ENCODE data around the gene GALM. TPM values are rescaled to one million over a fixed set of nuclear protein-coding genes. Genes with fewer than 3 reads are reported as not detected.

Gene GALM
- total and polyA plus RNA-seq, 2 of the 8 experiments (the other 6 are each of a cell fraction or from before 2014, with no cell fraction given) = 9.9 to 13.1 TPM

DNA sequence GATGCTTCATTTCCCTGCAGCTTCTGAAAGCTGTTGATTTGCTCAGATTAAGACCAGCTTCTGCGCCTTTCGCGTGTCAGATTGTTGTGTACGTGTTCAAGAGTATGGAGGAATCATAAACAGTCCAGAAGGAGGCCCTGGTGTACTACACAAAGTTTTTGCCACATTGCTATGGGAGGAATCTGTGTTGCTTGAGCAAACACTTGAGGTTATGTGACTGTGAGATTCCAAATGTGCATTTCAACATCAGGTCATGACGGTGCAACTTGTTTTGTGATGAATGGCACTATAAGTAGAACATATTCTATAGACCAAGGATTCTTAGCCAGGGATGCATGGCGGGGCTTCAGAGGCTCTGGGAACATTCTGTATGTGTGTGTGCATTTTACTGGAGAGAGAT is 50.3 kb downstream of the GALM start:
- no peak for TF ChIP-seq EP300 (IDR thresholded peaks at IDR 0.05; ENCODE audit: borderline replicate concordance in 1 of 2, low read depth in 2 of 2, low read length in 2 of 2)
- no peak for TF ChIP-seq SIRT6 (IDR thresholded peaks at IDR 0.05; ENCODE audit: low read length)
- TF ChIP-seq RNF2 (IDR thresholded peaks at IDR 0.05; ENCODE audit: borderline replicate concordance, low read depth, low read length, missing control alignments, poor library complexity, severe bottlenecking) = no peak
- TF ChIP-seq NRF1 (IDR thresholded peaks at IDR 0.05; ENCODE audit: low read depth, low read length) = no peak
- TF ChIP-seq KDM1A (IDR thresholded peaks at IDR 0.05; ENCODE audit: borderline replicate concordance, low read length) = no peak
- no peak for TF ChIP-seq SAP30 (IDR thresholded peaks at IDR 0.05; ENCODE audit: insufficient read depth, insufficient replicate concordance, low read length)
- no peak for TF ChIP-seq TBP (IDR thresholded peaks at IDR 0.05; ENCODE audit: low read depth, low read length)
- no peak overlapping the region for H2BK120ac ChIP-seq (replicated peaks; ENCODE audit: low read depth, low read length)
- H2BK12ac ChIP-seq (ENCODE audit: low read depth, low read length) = no peak overlapping the region
- no peak overlapping the region for H3K23ac ChIP-seq (ENCODE audit: insufficient read length)
- H4K91ac ChIP-seq (replicated peaks; ENCODE audit: insufficient read length, low read length) = no peak overlapping the region
- no peak for FAIRE-seq
- no peak overlapping the region for H3K18ac ChIP-seq (ENCODE audit: extremely low read depth, low read length)
- no peak overlapping the region for H2AFZ ChIP-seq (ENCODE audit: low read length)
- no peaks in the 10 kb centered on the region for H3K79me2 ChIP-seq (ENCODE audit: control insufficient read depth in 1 of 2, insufficient read depth in 2 of 2, low read length in 2 of 2)
- H4K5ac ChIP-seq (ENCODE audit: insufficient read length, low read depth, low read length) = no peak overlapping the region
- no peak overlapping the region for H3K9ac ChIP-seq (replicated peaks in 1 of 4; ENCODE audit: extremely low read depth in 1 of 4, low read depth in 3 of 4, low read length in 3 of 4)
- H3K27ac ChIP-seq (ENCODE audit: low read depth, low read length) = no peak overlapping the region
- no peak overlapping the region for H3K4me3 ChIP-seq (ENCODE audit: extremely low read depth in 1 of 4, insufficient read depth in 2 of 4, low read depth in 3 of 4, low read length in 4 of 4)
- H2AK5ac ChIP-seq (ENCODE audit: low read depth, low read length) = no peak overlapping the region
- H3K27me3 ChIP-seq (replicated peaks in 1 of 4; ENCODE audit: control insufficient read depth in 3 of 4, extremely low read depth in 1 of 4, insufficient read depth in 3 of 4, low read length in 3 of 4) = no peaks in the 10 kb centered on the region
- 0 out of 4 replicates have a peak, but pooled peaks cover 0 to 3% of the 10 kb centered on the region in 2 experiments for H3K9me3 ChIP-seq (ENCODE audit: insufficient read depth in 2 of 2, low read depth in 1 of 2, low read length in 1 of 2)
- no peaks in the 10 kb centered on the region; a peak in 1 of 8 replicates for H3K36me3 ChIP-seq (ENCODE audit: control insufficient read depth in 2 of 4, insufficient read depth in 4 of 4, low read length in 3 of 4)
- no peak overlapping the region for H3K4me2 ChIP-seq (ENCODE audit: insufficient read depth in 1 of 2, low read depth in 2 of 2, low read length in 2 of 2)
- ChIA-PET CTCF (ENCODE audit: partially characterized antibody) (interaction anchor here (0.7 to 3.2 kb wide), 5 partner anchors 10 to 208 kb away, joined by 3 to 8 read pairs (median 4); no protein-coding TSS in a partner anchor), POLR2A (ENCODE audit: partially characterized antibody) (interaction anchor here (1.0 to 2.0 kb wide), 3 partner anchors 30 to 114 kb away, joined by 3 to 8 read pairs (median 5); partner anchors contain the start of genes HNRNPLL and SRSF7)
- H3K23me2 ChIP-seq (ENCODE audit: low read depth, low read length) = peaks cover 3% of the 10 kb centered on the region; the same call in 1 of the 2 replicates
- H4K20me1 ChIP-seq (replicated peaks in 1 of 2; ENCODE audit: control insufficient read depth in 1 of 2, insufficient read depth in 2 of 2, low read length in 2 of 2) = no peaks in the 10 kb centered on the region
- H2BK5ac ChIP-seq (ENCODE audit: low read depth, low read length) = no peak overlapping the region
- no peaks in the 10 kb centered on the region for H3K4me1 ChIP-seq (replicated peaks in 1 of 4; ENCODE audit: control insufficient read depth in 3 of 4, insufficient read depth in 4 of 4, low read length in 3 of 4)
- 89% methylated on average over 6 of the region's 6 CpGs; no CpG with 5 or more reads in 1 of the 2 experiments for WGBS, 2 experiments (ENCODE audit: extremely low coverage in 1 of 2, insufficient coverage in 1 of 2, insufficient read length in 1 of 2, insufficient replicate concordance in 2 of 2, low coverage in 1 of 2, low lambda C conversion rate in 2 of 2, missing lambda C conversion rate in 1 of 2)
- H2BK15ac ChIP-seq (ENCODE audit: low read length) = no peak overlapping the region
- DNase-seq (ENCODE audit: low read depth in 1 of 2, low spot score in 2 of 2) = no peak
- no peak overlapping the region for H3K4ac ChIP-seq (replicated peaks; ENCODE audit: insufficient read length, low read depth, low read length)
- no peak overlapping the region for H2BK20ac ChIP-seq (ENCODE audit: low read length)
- H4K8ac ChIP-seq (ENCODE audit: extremely low read depth, insufficient read depth, low read length) = no peak overlapping the region
- no peaks in the 10 kb centered on the region for H3K79me1 ChIP-seq (ENCODE audit: low read depth, low read length)
- H3K14ac ChIP-seq (ENCODE audit: insufficient read length) = no peak overlapping the region
- no peak overlapping the region for H3K56ac ChIP-seq (replicated peaks; ENCODE audit: insufficient read length, low read depth, low read length)
